GM19455 (cell line): ENCODE measurements around the gene RPL34.

Source experiments
- ATAC-seq: cut with Tn5 transposase; IDR thresholded peaks from one replicate; pipeline ENCODE4 v1.9.1; 2021; ENCODE audit not compliant: unreplicated experiment

Gene RPL34

GRCh38 chr4:108622828-108623227, 2.5 kb downstream of the RPL34 start:
- no peak for ATAC-seq

- ATAC-seq, result no peak
Observed at GRCh38 chr4:108624263-108625056, 4.1 kb downstream of the RPL34 start.

GRCh38 chr4:108626056-108626455, 5.7 kb downstream of the RPL34 start:
- no peak for ATAC-seq

DNA sequence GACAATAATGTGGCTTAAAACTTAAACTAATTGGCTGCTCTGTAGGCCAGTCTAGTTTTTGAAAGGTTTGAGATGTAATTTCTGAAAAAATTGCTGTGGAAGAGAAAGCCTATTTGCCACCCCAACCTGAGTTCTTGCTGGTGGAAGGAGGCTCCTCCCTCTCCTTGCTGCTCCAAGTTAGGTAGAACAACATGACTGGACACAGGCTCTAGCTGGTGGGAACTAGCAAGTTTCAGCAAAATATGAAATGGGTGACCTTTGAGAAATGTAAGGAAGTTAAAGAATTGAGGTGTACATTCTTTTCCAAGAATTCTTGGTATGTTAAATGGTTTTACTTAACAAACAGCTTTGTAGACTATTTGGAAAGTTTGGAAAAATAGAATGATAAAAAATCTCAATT, 8.0 kb downstream of the RPL34 start:
- no peak for ATAC-seq

DNA sequence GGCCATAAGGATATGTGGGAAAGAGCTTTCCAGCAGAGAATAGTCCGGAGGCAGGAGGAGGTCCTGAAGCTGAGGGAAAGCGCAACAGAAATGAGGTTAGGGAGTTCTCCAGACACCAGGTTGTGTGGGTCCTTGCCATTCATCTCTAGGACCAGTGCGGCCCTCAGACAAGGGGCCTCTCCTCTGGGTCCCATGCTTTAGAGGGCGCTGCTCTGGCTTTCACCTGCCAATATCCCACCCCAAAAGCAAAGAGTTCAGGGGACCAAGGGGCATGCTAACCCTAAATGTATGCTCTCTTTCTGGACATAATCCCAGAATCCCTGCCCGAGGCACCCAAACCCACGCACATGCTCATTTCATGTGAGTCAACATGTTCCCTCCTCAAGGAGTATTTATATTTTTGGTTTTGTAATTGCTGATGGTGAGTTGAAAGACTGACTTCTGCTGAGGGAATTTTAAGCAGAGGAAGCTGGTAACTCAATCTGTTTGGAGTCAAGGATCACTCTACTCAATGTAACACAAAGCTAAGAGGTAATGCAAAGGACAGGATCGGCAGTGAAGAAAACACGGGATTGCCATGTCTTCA, 14.8 kb downstream of the RPL34 start:
- no peak for ATAC-seq

- no peak for ATAC-seq
Observed at GRCh38 chr4:108636246-108636645, 15.9 kb downstream of the RPL34 start.

- no peak for ATAC-seq
Observed at GRCh38 chr4:108637856-108638255, 17.5 kb downstream of the RPL34 start.

- no peak for ATAC-seq
Observed at GRCh38 chr4:108644237-108644636, 23.9 kb downstream of the RPL34 start.

DNA sequence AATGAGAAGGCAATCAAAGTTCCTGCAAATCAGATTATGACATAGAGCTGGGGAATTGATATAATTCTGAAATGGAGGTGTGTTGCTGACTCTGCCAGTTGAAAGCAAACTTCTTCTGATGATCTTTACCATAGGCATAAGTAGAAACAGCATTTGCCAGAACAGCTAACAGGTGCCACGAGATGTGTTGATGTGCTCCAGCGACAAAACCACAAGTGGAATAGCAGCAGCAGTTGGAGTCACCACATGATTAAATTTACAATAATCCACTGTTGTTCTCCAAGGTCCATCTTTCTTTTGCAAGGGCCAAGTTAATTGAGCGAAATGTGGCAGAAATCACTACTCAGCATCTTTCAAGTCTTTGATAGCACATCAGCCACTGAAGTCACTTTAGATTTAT, 26.3 kb downstream of the RPL34 start:
- no peak for ATAC-seq

- ATAC-seq, result peak; percentile 24
Observed at GRCh38 chr4:108649863-108650211, 29.5 kb downstream of the RPL34 start.

- peak; percentile 93 for ATAC-seq
Observed at GRCh38 chr4:108650212-108651013, 30.0 kb downstream of the RPL34 start, which contains the start of gene OSTC. TSS of gene OSTC (plus strand) at chr4:108650599. CDS start at chr4:108650656, 57 bp downstream.

DNA sequence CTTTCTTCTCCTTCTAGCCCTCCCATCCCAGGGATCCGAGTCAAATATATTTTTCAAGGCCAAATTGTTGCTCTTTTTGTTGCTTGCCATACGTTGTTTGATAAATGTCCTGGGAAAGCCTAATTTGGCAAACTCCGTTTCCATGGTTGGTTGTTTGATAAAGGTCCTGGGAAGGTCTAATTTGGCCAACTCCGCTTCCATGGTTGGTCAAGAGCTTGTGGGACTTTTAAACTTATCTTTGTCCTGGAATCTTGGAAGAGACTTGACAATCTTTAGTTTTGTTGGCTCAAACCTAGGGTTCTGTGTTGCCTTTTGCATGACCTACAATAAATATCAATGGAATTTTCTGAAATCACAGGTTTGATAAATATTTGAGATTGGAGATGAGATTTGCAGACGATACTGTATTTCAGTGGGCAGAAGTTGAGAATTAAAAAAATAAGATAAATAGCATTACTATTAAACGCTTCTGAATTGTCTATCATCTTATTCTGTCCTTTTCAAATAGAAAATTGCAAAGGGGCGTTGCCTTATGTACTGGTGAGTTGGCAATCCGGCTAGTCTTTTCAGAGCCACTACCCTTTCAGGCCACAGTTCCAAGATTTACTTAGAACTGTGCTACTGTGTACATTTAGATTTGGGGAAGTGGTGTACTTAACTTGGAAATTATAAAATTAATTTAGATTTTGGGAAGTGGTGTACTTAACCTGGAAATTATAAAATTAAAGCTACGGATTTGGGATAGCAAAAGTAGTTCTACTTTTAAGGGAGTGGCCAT, 30.8 kb downstream of the RPL34 start:
- no peak for ATAC-seq

DNA sequence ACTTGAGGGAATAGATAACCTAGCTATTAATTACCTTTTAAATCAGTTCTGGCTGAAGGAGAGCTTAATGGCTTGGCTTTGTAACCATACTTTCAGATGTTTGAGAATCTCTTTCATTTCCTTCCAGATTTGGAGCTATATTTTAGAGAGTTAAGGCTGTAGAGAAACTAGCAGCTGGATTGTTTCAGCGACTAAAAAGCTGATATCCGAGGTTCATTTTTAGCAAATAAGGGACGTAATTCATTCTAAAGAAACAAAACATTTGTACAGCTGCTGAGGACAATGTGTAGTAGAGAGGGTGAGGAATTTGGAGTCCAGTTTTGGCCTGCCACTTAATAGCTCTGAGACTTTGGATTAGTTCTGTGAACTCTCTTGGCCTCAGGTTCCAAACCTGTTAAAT, 42.3 kb downstream of the RPL34 start:
- ATAC-seq, result no peak

GRCh38 chr4:108674356-108674977, 54.1 kb downstream of the RPL34 start:
- no peak for ATAC-seq
